HEK293 (cell line): ENCODE results near the gene MVB12A.

ENCODE experiments used
- CTCF ChIA-PET: fragments of 350-600 bp; formaldehyde crosslinking; extraction: SDS; loops from one replicate; lab custom pipeline; 2021; ENCODE audit warnings: antibody characterized with exemption; lab: Yijun Ruan, JAX
- POLR2A ChIA-PET: fragments of 300-600 bp; formaldehyde crosslinking; extraction: SDS; loops from one replicate; lab custom pipeline; 2020; ENCODE audit warnings: antibody characterized with exemption, inconsistent platforms; lab: Yijun Ruan, JAX
- H3K27ac ChIP-seq: fragments of 200-500 bp; sonication (Bioruptor generic); 2 replicates; pipeline ENCODE4 v1.5.1; 2014; ENCODE audit warnings: low read depth, low read length, control low read depth, inconsistent platforms; ENCODE audit errors: extremely low read depth
- H3K36me3 ChIP-seq, 2 experiments: fragments of 200-500 bp in 1 of 2; sonication (Bioruptor generic) in 1 of 2; 1 replicate in 1 of 2; 2 replicates in 1 of 2; pipeline ENCODE4 v1.5.1; 2014 to 2017; ENCODE audit warnings: inconsistent platforms in 2 of 2, low read length in 2 of 2; ENCODE audit not compliant: control insufficient read depth in 2 of 2, insufficient read depth in 1 of 2
- H3K4me1 ChIP-seq: fragments of 200-500 bp; sonication (Bioruptor generic); 2 replicates; pipeline ENCODE4 v1.5.1; 2014; ENCODE audit warnings: mild to moderate bottlenecking, low read length, inconsistent platforms; ENCODE audit not compliant: control insufficient read depth, insufficient read depth
- H3K4me3 ChIP-seq: 2 replicates; pipeline ENCODE4 v1.5.1; 2011; ENCODE audit warnings: low read depth, mild to moderate bottlenecking, control low read depth, low read length, moderate library complexity
- H3K9me3 ChIP-seq: fragments of 200-500 bp; sonication (Bioruptor generic); 2 replicates; pipeline ENCODE4 v1.5.1; 2014; ENCODE audit warnings: low read depth, low read length, inconsistent platforms; ENCODE audit not compliant: control insufficient read depth, insufficient read depth
- EGR2 ChIP-seq: fragments of 450-650 bp; formaldehyde crosslinking; IDR thresholded peaks from 2 replicates; pipeline ENCODE4 v1.5.1; 2016; ENCODE audit warnings: low read depth, missing biosample characterization, missing genetic modification characterization
- HOXD13 ChIP-seq: sonication (generic); formaldehyde crosslinking; IDR thresholded peaks from 2 replicates; pipeline ENCODE4 v1.8.0; 2022; ENCODE audit warnings: missing genetic modification reagents, borderline replicate concordance
- PRDM1 ChIP-seq: fragments of 450-650 bp; formaldehyde crosslinking; IDR thresholded peaks from 2 replicates; pipeline ENCODE4; 2016; ENCODE audit warnings: missing biosample characterization, missing genetic modification characterization
- SETDB1 ChIP-seq: IDR thresholded peaks from one replicate; pipeline ENCODE4 v1.6.1; 2017; ENCODE audit warnings: mild to moderate bottlenecking, low read length, moderate library complexity, mixed read lengths; ENCODE audit not compliant: insufficient read length
- SP3 ChIP-seq: fragments of 450-650 bp; formaldehyde crosslinking; IDR thresholded peaks from 2 replicates; pipeline ENCODE4 v1.5.1; 2016; ENCODE audit warnings: missing biosample characterization, missing genetic modification characterization
- ZBTB11 ChIP-seq: fragments of 450-650 bp; formaldehyde crosslinking; conservative IDR thresholded peaks from 2 replicates; pipeline ENCODE4 v1.5.1; 2016; ENCODE audit warnings: low read depth, missing biosample characterization, missing genetic modification characterization
- ZBTB44 ChIP-seq: fragments of 450-650 bp; IDR thresholded peaks from 2 replicates; pipeline ENCODE4 v1.5.1; 2018; ENCODE audit warnings: missing biosample characterization, mild to moderate bottlenecking, missing genetic modification characterization
- ZFHX2 ChIP-seq: fragments of 450-650 bp; formaldehyde crosslinking; conservative IDR thresholded peaks from 2 replicates; pipeline ENCODE4 v1.5.1; 2016; ENCODE audit warnings: missing biosample characterization, missing genetic modification characterization
- ZNF112 ChIP-seq: fragments of 450-650 bp; formaldehyde crosslinking; IDR thresholded peaks from 2 replicates; pipeline ENCODE4 v1.5.0; 2017; ENCODE audit warnings: missing biosample characterization, missing genetic modification characterization
- ZNF148 ChIP-seq: fragments of 450-650 bp; formaldehyde crosslinking; IDR thresholded peaks from 2 replicates; pipeline ENCODE4 v1.5.0; 2017; ENCODE audit warnings: missing biosample characterization, missing genetic modification characterization, borderline replicate concordance
- ZNF184 ChIP-seq: fragments of 450-650 bp; IDR thresholded peaks from 2 replicates; pipeline ENCODE4 v1.5.1; 2018; ENCODE audit warnings: missing biosample characterization, mild to moderate bottlenecking, missing genetic modification characterization
- ZNF239 ChIP-seq: fragments of 450-650 bp; formaldehyde crosslinking; IDR thresholded peaks from 2 replicates; pipeline ENCODE4 v1.5.1; 2016; ENCODE audit warnings: missing biosample characterization, missing genetic modification characterization
- ZNF280D ChIP-seq: fragments of 450-650 bp; formaldehyde crosslinking; IDR thresholded peaks from 2 replicates; pipeline ENCODE4 v1.5.1; 2016; ENCODE audit warnings: missing biosample characterization, missing genetic modification characterization
- ZNF37A ChIP-seq: fragments of 450-650 bp; IDR thresholded peaks from 2 replicates; pipeline ENCODE4 v1.5.1; 2018; ENCODE audit warnings: missing biosample characterization, missing genetic modification characterization
- ZNF398 ChIP-seq: fragments of 450-650 bp; formaldehyde crosslinking; IDR thresholded peaks from 2 replicates; pipeline ENCODE4 v1.5.1; 2017; ENCODE audit warnings: missing biosample characterization, missing genetic modification characterization
- ZNF548 ChIP-seq: fragments of 450-650 bp; formaldehyde crosslinking; IDR thresholded peaks from 2 replicates; pipeline ENCODE4 v1.5.1; 2016; ENCODE audit warnings: missing biosample characterization, missing genetic modification characterization
- ZNF600 ChIP-seq: fragments of 450-650 bp; formaldehyde crosslinking; IDR thresholded peaks from 2 replicates; pipeline ENCODE4 v1.5.1; 2016; ENCODE audit warnings: missing biosample characterization, missing genetic modification characterization
- ZNF623 ChIP-seq: fragments of 450-650 bp; formaldehyde crosslinking; IDR thresholded peaks from 2 replicates; pipeline ENCODE4 v1.5.1; 2016; ENCODE audit warnings: missing biosample characterization, missing genetic modification characterization

Gene MVB12A

GRCh38 chr19:17402982-17403855 is 16.6 kb upstream of the MVB12A start (continued):
- no peak for TF ChIP-seq ZNF148 (tag by site-specific recombination)
- no peak for TF ChIP-seq ZNF239
- TF ChIP-seq ZNF600 (tag by site-specific recombination) = peak; percentile 56; the same call in 1 of the 2 replicates
- TF ChIP-seq ZBTB44 (tag by site-specific recombination) = peak; percentile 59
- TF ChIP-seq SP3 (tag by site-specific recombination) = 0 out of 2 replicates have a peak, but pooled peaks have one; percentile 28
- TF ChIP-seq ZBTB11 (tag by site-specific recombination) = no peak
- no peak for TF ChIP-seq HOXD13 (CRISPR knock-in tag)
- TF ChIP-seq ZNF184 (tag by site-specific recombination) = no peak
- no peak for TF ChIP-seq ZNF112 (tag by site-specific recombination)
- TF ChIP-seq ZNF280D (tag by site-specific recombination) = no peak
- no peak for TF ChIP-seq ZNF623 (tag by site-specific recombination)
- TF ChIP-seq ZNF548 (tag by site-specific recombination) = no peak
- no peak for TF ChIP-seq PRDM1
- no peak for TF ChIP-seq ZNF37A (tag by site-specific recombination)

GRCh38 chr19:17404015-17404414 is 15.8 kb upstream of the MVB12A start:
- no peaks in the 10 kb centered on the region for H3K4me1 ChIP-seq
- no peak overlapping the region for H3K27ac ChIP-seq
- TF ChIP-seq ZFHX2 (tag by site-specific recombination) (peak; percentile 64), EGR2 (tag by site-specific recombination) (peak; percentile 65), ZNF398 (tag by site-specific recombination) (0 out of 2 replicates have a peak, but pooled peaks have one; percentile 25), SETDB1 (no peak)
- no peaks in the 10 kb centered on the region for H3K36me3 ChIP-seq
- H3K9me3 ChIP-seq = no peaks in the 10 kb centered on the region
- CTCF ChIA-PET = interaction anchor here (1.7 kb wide), 1 partner anchor 13 kb away, joined by 8 read pairs; no protein-coding TSS in a partner anchor
- no peak overlapping the region for H3K4me3 ChIP-seq
- POLR2A ChIA-PET = interaction anchor here (0.6 to 1.2 kb wide), 4 partner anchors 16 to 460 kb away, joined by 3 to 9 read pairs (median 8); partner anchors contain the start of gene MVB12A
